Measurements from ENCODE around the gene PAN2.
"Not testable (repeated sequence)": the region's sequence is repeated elsewhere in the genome, so short reads cannot be mapped to it uniquely, and the experiment has no call there.

The PAN2 gene

DNA sequence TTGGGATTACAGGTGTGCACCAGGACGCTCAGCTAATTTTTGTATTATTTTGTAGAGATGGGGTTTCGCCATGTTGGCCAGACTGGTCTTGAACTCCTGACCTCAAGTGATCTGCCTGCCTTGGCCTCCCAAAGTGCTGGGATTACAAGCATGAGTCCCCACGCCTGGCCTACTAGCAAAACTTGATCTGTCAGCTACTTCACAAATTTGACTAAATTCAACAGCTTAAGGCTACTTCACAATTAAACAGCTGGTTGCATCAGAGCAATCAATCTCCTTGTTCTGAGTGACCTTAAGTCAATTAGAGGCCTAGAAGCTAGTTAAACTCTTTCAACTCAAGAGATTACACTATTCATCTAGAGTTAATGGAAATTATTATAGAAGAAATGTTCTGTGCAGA is 54.9 kb downstream of the PAN2 start:
- DNase-seq (ENCODE audit: extremely low read depth in 1 of 2, low read depth in 1 of 2) = no peak

- DNase-seq (ENCODE audit: extremely low read depth in 1 of 2, low read depth in 1 of 2) = no peak
Observed at GRCh38 chr12:56274299-56274698, 59.5 kb downstream of the PAN2 start.

DNA sequence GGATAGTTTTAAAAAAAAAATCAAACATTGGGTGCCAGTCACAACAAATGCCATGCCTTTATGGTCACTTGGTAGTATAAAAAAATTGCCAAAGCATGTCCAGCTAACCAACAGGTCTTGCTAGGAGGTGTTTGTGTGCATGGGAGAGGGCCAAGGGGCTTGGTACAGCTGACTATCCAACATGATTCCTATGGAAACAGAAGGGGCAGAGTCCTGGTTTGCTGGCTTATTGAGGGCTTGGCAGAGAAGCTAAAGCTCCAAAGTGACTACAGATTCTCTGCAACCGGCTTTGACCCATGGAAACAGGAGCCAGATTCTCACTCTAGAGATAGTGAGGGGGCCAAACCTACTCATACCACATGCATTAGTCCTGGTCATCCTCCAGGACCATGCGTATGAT is 61.3 kb downstream of the PAN2 start:
- DNase-seq (ENCODE audit: extremely low read depth in 1 of 2, low read depth in 1 of 2) = not testable (repeated sequence)

- DNase-seq (ENCODE audit: extremely low read depth in 1 of 2, low read depth in 1 of 2) = no peak
Observed at GRCh38 chr12:56271031-56271430, 62.8 kb downstream of the PAN2 start.

- DNase-seq (ENCODE audit: extremely low read depth in 1 of 2, low read depth in 1 of 2) = no peak
Observed at GRCh38 chr12:56267443-56268071, 66.2 kb downstream of the PAN2 start.

GRCh38 chr12:56266693-56267442 is 66.9 kb downstream of the PAN2 start, which contains the start of gene COQ10A:
COQ10A (plus strand) TSS chr12:56266942; CDS start chr12:56267119, 177 bp downstream.
- DNase-seq (ENCODE audit: extremely low read depth in 1 of 2, low read depth in 1 of 2) = peak; percentile 67 to 80

All from stimulated activated CD8-positive, alpha-beta memory T cell treated with anti-CD3 and anti-CD28 coated beads, Interleukin-7, amount 100 ng/mL, for 48 hours (primary cell).